GM19463 (cell line): ENCODE data around the gene YKT6.
A peak's percentile ranks its signal among the peaks of the same experiment; 100 is the strongest.

Experiments
- ATAC-seq: cut with Tn5 transposase; IDR thresholded peaks from one replicate; pipeline ENCODE4 v1.9.1; 2021; ENCODE audit warnings: mild to moderate bottlenecking, moderate library complexity; ENCODE audit not compliant: unreplicated experiment

YKT6 gene

DNA sequence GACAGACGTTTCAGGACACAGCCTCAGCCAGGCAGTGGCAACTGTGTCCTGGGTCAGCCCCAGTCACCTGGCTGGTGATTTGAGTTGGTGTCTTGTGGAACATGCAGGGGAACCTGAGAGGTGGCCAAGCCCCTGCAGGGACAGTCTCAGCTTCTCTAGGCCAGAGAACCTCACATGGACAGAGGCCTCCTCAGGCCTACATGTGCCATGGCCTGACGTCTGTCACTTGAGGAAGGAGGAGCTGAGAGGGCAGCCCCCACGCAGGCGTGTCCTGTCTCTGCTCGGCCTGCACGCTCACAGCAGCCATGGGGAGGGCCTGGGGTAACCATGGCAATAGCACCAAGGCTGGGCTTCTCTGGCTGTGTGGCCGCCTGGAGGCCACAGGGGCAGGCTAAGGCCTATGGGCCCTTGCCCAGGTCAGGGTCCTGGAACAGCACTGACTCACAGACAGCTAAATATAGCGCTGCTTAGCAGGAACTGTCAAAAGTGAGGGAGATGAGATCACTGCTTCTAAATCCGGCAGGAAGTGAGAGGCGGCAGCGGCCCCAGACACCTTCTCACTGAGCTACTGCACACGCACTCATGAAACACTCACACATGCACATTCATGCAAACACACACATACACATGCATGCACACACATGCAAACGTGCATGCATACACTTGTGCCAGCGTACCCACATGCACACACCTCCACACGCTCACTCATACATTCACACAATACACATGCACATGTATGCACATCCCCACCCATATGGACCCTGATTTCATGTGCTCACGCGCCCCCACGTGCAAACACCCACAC lies 57.0 kb downstream of the YKT6 start:
- peak; percentile 92 for ATAC-seq

DNA sequence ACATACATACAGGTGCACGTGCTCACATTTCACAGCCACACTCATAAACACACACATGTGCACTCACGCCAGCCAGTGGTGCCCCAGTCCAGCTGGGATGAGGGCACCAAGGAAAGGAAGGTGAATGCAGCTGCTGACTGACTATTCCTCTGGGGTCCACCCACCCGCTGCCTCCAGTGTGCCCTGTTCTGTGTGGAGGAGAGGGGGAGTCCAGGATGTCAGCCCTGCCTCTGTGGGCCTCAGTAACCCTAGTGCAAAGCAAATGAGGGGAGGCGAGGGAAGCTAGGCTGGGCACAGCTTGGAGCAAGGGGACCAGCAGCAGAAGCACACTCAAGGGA lies 57.6 kb downstream of the YKT6 start:
- ATAC-seq: no peak

DNA sequence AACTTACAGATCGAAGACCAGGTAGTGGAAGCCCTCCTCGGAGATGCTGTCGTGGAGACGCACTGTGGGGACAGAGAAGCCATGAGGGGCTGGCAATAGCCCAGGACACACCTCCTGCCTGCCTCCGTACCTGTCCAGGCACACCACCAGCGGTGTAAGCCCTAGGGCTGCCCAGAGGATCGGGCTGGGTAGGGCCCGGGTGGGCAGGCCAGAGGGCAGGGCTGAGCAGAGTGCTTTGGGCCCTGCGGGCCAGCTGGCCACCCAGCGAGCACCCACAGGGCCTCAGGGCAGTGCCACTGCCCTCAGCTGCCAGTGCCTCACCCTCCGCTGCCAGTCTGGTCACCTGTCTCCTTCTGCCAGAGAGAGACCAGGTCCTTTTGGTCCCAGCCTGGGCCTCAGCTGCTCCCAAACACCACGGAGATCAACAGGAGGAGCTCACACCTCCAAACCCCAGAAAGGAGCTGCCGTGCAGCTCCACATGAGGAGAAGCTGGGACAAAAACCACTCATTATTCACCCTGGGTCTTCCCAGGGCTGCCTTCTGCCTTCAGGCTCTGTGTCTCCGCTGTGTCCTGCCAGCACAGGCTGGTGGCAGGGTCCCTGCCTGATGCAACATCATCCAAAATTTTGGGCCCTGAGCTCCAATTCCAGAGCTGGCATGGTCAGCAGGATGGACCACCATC lies 58.2 kb downstream of the YKT6 start:
- no peak for ATAC-seq

DNA sequence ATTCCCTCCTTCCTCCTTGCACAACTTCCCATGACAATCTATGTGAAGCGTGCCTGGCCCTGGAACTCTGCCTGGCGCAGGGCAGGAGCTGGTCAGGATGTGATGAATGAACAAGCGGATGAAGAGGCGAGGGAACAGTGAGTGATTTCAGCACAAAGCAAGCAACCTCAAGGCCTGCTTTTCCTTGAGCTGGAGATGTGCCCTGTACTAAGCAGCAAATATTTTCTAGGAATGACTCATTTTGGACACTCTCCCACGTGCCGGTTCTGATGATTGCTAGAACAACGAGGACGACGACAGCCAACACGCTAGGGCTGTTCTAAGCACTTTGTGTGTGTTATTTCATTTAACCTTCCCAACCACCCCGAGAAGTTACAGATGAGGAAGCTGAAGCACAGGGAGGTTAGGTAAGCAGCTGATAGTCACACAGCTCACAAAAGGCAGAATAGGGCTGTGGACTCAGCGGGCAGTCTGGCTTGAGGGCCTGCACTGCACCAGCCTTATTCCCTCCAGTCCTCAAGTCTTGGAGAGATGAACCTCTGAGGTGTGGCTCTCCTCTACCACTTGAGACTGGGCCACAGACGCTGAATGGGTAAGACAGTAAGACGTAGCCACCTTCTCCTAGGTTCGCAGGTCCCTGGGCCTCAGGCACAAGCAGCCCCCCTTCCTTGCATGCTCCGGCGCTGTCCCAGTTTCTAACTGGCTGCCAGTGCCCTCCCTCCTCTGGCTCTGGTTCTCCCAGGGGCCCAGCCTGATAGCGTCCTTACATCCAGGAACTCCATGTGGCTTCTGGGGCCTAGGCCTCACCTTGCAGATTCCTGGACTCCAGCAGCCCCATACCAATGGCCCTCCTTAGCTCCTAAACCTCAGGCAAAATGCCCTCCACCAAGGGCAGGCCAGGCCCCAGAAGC lies 59.0 kb downstream of the YKT6 start:
- ATAC-seq: no peak

DNA sequence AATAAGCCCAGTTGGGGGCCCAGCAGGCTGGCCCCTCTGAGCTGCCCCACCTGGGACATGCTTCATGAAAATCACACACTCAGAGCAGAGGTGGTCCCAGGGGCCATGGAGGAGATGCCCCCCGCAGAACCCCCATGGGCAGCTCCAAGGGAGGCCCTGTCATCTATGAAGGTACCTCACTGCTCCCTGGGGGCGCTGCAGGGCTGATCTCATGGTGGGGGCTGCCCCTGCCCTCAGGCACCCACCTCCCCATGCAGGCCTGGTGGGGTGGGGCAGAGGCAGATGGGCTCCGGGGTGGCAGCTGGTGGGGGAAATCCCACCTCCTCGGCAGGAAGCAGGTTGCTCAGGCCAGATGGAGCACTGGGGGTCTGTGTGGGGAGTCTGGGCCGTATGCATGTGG lies 60.5 kb downstream of the YKT6 start:
- no peak for ATAC-seq

DNA sequence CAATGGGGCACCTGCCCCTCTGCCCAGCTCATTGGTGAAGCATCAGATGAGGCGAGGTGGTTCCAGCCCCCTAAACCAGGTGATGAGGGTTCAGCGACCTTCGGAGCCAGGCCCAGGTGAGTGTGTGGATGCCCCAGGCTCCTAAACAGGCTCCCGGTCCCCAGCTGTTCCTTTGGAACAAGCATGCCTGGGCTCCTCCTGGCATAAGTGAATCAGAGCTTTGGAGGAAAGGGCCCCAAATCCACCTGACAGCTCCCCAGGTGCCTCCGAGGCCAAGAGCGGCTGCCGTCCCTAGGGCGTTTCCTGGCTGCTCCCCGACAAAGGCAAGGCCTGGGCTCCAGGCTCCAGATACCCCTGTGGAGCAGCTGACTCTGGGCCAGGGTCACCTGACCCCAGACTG lies 61.3 kb downstream of the YKT6 start:
- no peak for ATAC-seq

DNA sequence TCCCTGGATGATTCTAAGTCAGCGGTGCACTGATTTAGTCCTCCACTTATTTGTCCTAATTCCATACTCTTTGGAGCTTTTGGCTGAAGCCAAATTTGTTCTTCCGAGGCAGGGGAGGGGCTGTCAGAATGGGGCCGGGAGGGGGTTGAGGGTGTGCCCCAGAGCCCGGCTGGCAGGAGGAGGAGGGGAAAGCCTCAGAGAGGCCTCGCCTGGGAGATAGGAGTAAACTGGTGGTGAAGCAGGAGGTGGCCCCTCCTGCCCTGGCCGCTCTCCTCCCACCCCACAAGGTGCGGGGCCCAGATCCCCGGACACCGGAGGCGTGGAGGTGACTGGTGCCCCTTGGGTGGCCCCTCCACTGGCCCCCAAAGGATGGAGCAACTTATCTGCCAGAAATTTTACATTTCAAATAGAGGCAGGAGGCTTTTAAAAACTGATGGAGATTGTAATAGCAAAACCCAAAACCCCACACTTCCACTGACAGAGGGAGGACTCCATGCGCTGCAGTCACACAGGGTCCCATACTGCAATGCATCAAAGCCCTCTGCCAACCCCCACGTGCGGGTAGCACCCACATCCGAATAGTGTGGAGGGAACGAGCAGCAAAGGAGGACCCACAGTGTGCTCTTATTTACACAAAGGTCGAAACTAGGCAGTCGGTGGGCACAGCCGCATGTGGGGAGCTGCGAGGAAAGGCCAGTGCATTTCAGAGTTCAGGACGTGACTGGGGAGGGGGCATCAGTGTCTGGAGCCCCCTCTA lies 62.7 kb downstream of the YKT6 start:
- no peak for ATAC-seq
